Omental fat pad (tissue), 4 donors: ENCODE data around the gene DNAI4. TPM values are rescaled to one million over a fixed set of nuclear protein-coding genes. Genes with fewer than 3 reads are reported as not detected.
"Not testable (repeated sequence)": the region's sequence is repeated elsewhere in the genome, so short reads cannot be mapped to it uniquely, and the experiment has no call there.

Experiments
- ATAC-seq: fragments of 150-250 bp; one replicate; pipeline ENCODE4 v1.9.1; 2016; ENCODE audit warnings: mild to moderate bottlenecking, moderate library complexity; ENCODE audit not compliant: low FRiP score
- DNase-seq: peaks from one replicate; pipeline ENCODE4 v3.0.0-alpha.2; 2019; ENCODE audit warnings: low spot score
- total RNA-seq, 4 donors: library from RNA; depleted of rRNA; stranded (reverse); fragments of >200 nt; gene quantifications; one replicate each; pipeline ENCODE4 v1.1.0, GENCODE V29; 2016
- TF ChIP-seq, protein P1 (sequence below), 3 donors: fragments of 450-650 bp; IDR thresholded peaks; one replicate each; pipeline ENCODE4 v1.5.1; 2016 to 2017; ENCODE audit warnings: antibody characterized with exemption in 3 of 3, mild to moderate bottlenecking in 3 of 3, moderate library complexity in 2 of 3

The DNAI4 gene
- total RNA-seq, 4 donors from 2014 or later, result 2.8 to 8.8 (median 4.7) TPM

DNA sequence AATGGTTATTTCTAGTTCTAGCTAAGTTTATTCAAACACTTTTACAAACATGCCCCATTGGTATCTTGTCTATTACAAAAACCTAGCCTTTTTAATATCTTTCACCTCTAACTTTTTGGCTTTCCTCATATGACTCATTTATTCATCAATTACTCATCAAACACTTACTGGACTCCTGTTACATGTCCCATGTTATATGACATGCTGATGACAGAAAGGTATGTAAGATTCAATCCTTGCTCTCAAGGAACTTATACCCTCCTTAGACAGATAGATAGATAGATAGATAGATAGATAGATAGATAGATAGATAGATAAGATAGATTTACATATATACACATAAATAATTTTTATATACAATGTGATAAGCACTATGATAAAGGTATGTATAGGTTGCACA lies 89.7 kb downstream of the DNAI4 start:
- no peak for DNase-seq
- TF ChIP-seq, protein P1, sequence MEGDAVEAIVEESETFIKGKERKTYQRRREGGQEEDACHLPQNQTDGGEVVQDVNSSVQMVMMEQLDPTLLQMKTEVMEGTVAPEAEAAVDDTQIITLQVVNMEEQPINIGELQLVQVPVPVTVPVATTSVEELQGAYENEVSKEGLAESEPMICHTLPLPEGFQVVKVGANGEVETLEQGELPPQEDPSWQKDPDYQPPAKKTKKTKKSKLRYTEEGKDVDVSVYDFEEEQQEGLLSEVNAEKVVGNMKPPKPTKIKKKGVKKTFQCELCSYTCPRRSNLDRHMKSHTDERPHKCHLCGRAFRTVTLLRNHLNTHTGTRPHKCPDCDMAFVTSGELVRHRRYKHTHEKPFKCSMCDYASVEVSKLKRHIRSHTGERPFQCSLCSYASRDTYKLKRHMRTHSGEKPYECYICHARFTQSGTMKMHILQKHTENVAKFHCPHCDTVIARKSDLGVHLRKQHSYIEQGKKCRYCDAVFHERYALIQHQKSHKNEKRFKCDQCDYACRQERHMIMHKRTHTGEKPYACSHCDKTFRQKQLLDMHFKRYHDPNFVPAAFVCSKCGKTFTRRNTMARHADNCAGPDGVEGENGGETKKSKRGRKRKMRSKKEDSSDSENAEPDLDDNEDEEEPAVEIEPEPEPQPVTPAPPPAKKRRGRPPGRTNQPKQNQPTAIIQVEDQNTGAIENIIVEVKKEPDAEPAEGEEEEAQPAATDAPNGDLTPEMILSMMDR (IDR thresholded peaks at IDR 0.05), result no peak
- ATAC-seq, result no peak

DNA sequence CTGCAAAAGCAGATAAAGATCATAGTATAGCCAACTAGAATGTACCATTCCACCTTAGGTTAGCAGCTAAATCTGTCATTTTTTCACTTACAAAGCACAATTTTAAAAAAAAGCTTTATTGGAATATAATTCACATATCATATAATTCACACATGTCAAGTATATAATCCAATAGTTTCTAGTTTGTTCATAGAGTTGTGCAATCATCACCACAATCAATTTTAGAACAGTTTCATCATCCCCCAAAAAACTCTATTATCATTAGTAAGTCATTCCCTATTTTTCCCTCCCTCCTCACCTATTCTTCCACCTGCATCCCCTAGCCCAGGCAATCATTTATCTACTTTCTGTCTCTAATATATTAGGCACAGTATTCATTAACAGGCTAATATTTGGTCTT lies 91.5 kb downstream of the DNAI4 start:
- ATAC-seq (no peak), DNase-seq (no peak)
- TF ChIP-seq, protein P1 (IDR thresholded peaks at IDR 0.05), result no peak

DNA sequence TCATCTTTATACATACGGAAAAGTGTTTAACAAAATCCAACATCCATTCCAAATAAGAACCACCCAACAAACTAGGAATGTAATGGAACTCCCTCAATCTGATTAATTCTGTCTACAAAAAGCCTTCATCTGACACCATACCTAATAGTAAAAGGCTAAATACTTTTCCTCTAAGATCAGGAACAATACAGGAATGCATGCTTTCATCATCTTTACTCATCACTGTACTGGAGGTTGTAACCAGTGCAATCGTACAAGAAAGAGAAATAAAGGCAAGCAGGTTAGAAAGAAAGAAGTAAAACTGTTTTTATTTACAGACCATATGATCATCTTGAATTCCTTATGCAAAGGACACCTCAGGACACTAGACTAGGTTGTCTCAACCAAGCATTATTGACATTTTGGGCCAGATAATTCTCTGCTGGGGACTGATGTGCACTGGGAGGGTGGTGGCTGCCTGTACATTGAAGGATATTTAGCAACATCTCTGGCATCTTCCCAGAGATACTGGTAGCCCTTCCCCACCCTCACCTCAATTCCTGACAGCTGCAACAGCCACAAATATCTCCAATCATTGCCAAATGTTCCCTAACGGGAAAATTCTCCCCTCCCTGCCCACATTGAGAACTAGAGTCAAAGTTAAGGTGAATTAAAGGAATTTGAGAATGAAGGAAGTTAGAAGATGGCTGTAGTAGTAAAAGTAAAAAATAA lies 93.0 kb downstream of the DNAI4 start:
- DNase-seq (no peak), ATAC-seq (no peak)
- TF ChIP-seq, protein P1 (IDR thresholded peaks at IDR 0.05), result no peak

DNA sequence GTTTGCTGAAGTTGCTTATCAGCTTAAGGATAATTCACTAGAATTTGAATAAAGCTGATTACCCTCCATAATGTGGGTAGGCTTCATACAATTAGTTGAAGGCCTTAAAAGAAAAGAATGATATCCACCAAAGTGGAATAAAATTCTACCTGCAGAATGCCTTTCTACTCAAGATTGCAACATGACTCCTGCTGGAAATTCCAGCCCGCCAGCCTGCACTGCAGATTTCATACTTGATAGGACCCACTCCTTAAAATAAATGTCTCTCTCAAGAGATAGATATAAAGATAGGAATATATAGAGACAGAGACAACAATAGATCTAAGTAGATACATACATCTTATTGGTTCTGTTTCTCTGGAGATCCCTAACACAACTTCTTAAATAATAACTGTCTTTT lies 99.9 kb downstream of the DNAI4 start:
- TF ChIP-seq, protein P1 (IDR thresholded peaks at IDR 0.05), result no peak
- DNase-seq, result no peak
- ATAC-seq, result no peak

DNA sequence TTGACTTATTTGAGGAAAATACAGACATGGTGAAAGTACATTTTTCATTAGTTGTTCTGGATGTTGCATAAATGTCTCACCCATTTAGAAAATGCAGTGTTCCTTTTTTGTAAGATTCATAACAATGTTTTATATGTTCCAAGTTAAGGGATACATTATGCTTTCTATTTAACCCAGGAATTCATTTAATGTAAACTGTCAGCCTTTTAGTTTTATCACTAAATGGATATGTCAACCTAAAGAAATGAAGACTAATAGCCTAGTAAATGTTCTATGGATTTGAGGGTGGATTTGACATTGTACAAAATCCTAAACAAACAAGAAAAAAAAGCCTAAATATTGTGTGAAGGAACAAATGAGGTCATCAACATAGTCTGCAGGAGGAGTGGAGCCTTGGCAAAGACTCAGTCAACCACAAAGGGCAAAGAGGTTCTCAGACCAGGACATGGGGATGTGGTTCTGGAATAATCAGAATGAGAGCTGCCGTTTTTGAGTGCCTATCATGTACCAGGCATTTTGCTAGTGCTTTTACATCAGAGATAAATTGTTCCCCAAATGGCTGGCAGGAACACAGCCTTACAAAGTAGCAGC lies 114.8 kb downstream of the DNAI4 start:
- DNase-seq (no peak), ATAC-seq (no peak)
- TF ChIP-seq, protein P1 (IDR thresholded peaks at IDR 0.05), result no peak

DNA sequence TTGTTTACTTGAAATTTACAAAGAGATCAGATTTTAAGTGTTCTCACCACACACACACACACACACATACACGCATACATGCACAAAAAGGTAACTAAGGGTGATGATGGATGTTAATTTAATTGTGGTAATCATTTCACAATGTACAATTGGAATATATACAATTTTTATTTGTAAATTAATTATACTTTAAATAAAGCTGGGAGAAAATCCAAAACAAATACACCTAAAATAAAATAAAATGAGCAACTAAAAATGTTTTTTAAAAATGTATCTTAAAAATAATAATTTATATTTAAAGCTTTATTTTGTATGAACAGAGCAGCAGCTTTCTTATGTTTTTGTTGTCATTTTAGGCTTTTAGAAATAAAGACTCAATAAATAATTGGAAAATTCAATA lies 115.4 kb downstream of the DNAI4 start:
- DNase-seq, result no peak
- TF ChIP-seq, protein P1 (IDR thresholded peaks at IDR 0.05), result no peak
- ATAC-seq, result no peak

DNA sequence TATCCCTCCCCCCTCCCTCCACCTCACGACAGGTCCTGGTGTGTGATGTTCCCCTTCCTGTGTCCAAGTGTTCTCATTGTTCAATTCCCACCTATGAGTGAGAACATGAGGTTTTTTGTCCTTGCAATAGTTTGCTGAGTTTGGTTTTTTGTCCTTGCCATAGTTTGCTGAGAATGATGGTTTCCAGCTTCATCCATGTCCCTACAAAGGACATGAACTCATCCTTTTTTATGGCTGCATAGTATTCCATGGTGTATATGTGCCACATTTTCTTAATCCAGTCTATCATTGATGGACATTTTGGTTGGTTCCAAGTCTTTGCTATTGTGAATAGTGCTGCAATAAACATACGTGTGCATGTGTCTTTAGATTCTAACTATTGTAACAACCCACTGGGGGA lies 128.8 kb downstream of the DNAI4 start:
- ATAC-seq, DNase-seq: not testable (repeated sequence)
